Activated T-helper 1 cell treated with anti-CD3 and anti-CD28 coated beads, Interleukin-12 subunit alpha, Interleukin-12 subunit beta, Interleukin-2, Interleukin-4 antibody, amounts not matched to agents 30 ng/mL and 10 ng/mL and 1 ng/mL, durations not matched to agents 14 hours and 24 hours and 36 hours (primary cell): ENCODE data around the gene WNT7A. TPM values are rescaled to one million over a fixed set of nuclear protein-coding genes. Genes with fewer than 3 reads are reported as not detected.
"Not testable (repeated sequence)": the region's sequence is repeated elsewhere in the genome, so short reads cannot be mapped to it uniquely, and the experiment has no call there.

Source experiments
- DNase-seq: peaks from one replicate; pipeline ENCODE4 v3.0.0; 2021; ENCODE audit warnings: low spot score
- H3K27ac Mint-ChIP-seq: one replicate; pipeline ENCODE4 v1.8.0; 2021; ENCODE audit warnings: mild to moderate bottlenecking, mixed read lengths
- H3K27me3 Mint-ChIP-seq: one replicate; pipeline ENCODE4 v1.8.0; 2022; ENCODE audit warnings: mild to moderate bottlenecking, moderate library complexity, mixed read lengths; ENCODE audit not compliant: insufficient read depth
- H3K36me3 Mint-ChIP-seq: one replicate; pipeline ENCODE4 v1.8.0; 2021; ENCODE audit warnings: low read depth, mixed read lengths
- H3K4me1 Mint-ChIP-seq: one replicate; pipeline ENCODE4 v1.8.0; 2021; ENCODE audit warnings: low read depth, mixed read lengths
- H3K4me3 Mint-ChIP-seq: one replicate; pipeline ENCODE4 v1.8.0; 2021; ENCODE audit warnings: mild to moderate bottlenecking, moderate library complexity, mixed read lengths
- H3K9me3 Mint-ChIP-seq: one replicate; pipeline ENCODE4 v1.8.0; 2021; ENCODE audit warnings: mixed read lengths
- intact Hi-C: fragments of 100-400 bp; cut with micrococcal nuclease; formaldehyde crosslinking; loops from one replicate; pipeline ENCODE4 v1.15.1; 2024
- total RNA-seq: library from RNA; stranded (reverse); gene quantifications from 2 replicates; pipeline ENCODE4 v1.2.3, GENCODE V29; 2022

The WNT7A gene
- total RNA-seq, 1 donor from 2014 or later, result not detected

DNA sequence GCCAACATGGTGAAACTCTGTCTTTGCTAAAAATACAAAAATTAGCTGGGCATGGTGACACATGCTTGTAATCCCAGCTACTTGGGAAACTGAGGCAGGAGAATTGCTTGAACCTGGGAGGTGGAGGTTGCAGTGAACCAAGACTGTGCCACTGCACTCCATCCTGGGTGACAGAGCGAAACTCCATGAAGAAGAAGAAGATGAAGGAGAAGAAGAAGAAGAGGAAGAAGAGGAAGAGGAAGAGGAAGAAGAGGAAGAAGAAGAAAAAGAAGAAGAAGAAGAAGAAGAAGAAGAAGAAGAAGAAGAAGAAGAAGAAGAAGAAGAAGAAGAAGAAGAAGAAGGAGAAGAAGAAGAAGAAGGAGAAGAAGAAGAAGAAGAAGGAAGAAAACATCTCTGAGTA is 23.2 kb downstream of the WNT7A start:
- H3K27me3 Mint-ChIP-seq, H3K9me3 Mint-ChIP-seq, H3K27ac Mint-ChIP-seq, intact Hi-C loops, H3K4me3 Mint-ChIP-seq, H3K36me3 Mint-ChIP-seq, DNase-seq: not testable (repeated sequence)
- peaks cover 12% of the 10 kb centered on the region for H3K4me1 Mint-ChIP-seq

GRCh38 chr3:13856006-13856405 is 23.9 kb downstream of the WNT7A start:
- Mint-ChIP-seq H3K27me3 (peaks cover 9% of the 10 kb centered on the region), H3K4me1 (peaks cover 12% of the 10 kb centered on the region), H3K4me3 (no peak overlapping the region), H3K9me3 (no peaks in the 10 kb centered on the region), H3K36me3 (no peaks in the 10 kb centered on the region), H3K27ac (no peak overlapping the region)
- intact Hi-C loops, result no loop called here
- no peak for DNase-seq

DNA sequence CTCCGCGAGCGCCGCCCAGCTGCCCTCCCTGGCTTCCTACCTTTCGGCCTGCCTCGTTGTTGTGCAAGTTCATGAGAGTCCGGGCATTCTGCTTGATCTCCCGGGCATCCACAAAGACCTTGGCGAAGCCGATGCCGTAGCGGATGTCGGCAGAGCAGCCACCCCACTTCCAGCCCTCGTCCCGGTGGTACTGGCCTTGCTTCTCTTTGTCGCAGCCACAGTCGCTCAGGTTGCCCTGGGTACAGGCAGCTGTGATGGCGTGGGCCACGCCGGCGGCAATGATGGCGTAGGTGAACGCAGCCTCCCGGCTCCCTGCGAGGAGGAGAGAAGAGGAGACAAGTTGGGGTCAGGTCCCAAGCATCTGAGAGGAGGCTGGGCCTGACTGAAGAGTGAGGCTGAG is 25.4 kb downstream of the WNT7A start:
- Mint-ChIP-seq H3K4me1 (peaks cover 12% of the 10 kb centered on the region), H3K4me3 (no peak overlapping the region), H3K27me3 (peaks cover 11% of the 10 kb centered on the region), H3K27ac (no peak overlapping the region), H3K36me3 (no peaks in the 10 kb centered on the region), H3K9me3 (no peaks in the 10 kb centered on the region)
- intact Hi-C loops, result no loop called here
- no peak for DNase-seq

GRCh38 chr3:13853978-13854296 is 25.9 kb downstream of the WNT7A start:
- Mint-ChIP-seq H3K9me3 (no peaks in the 10 kb centered on the region), H3K27me3 (peaks cover 11% of the 10 kb centered on the region), H3K36me3 (no peaks in the 10 kb centered on the region), H3K27ac (no peak overlapping the region), H3K4me1 (peaks cover 12% of the 10 kb centered on the region), H3K4me3 (no peak overlapping the region)
- intact Hi-C loops, result no loop called here
- DNase-seq, result no peak

DNA sequence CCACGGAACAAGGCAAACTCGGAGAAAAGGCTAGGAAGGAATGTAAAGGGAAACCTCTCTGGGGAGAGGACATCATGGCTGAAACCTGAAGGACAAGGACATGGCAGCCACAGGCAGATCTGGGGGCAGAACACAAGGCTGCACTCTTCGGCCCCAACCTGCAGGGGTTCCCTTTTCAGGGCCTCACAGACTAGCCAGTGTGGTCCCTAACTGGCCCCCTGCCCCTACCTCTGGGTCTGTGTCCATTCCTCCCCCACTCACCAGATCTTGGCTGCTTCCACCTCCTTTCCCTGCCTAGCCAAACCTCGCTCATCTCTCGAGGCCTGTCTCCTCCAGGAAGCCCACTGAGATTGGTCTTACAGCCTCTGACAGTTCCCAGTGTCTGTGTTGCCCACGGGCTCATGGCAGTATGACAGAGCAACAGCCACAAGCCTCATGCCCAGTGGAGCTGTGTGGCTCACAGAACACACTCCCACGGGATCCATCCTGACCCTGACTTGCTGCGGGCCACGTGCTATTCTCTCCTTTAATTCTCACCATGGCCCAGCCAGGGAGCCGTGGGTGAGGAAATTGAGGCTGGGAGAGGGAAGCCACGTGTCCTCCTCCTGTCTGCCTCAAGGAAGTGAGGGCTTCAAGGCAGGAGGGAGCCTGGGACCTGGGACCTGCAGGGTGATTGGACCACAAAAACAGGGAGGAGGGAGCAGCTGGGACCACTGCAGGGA is 26.5 kb downstream of the WNT7A start:
- no peak overlapping the region for H3K27ac Mint-ChIP-seq
- DNase-seq, result no peak
- peaks cover 12% of the 10 kb centered on the region for H3K4me1 Mint-ChIP-seq
- H3K36me3 Mint-ChIP-seq, result no peaks in the 10 kb centered on the region
- H3K4me3 Mint-ChIP-seq, result no peak overlapping the region
- no peaks in the 10 kb centered on the region for H3K9me3 Mint-ChIP-seq
- intact Hi-C loops, result no loop called here
- H3K27me3 Mint-ChIP-seq, result peaks cover 11% of the 10 kb centered on the region

DNA sequence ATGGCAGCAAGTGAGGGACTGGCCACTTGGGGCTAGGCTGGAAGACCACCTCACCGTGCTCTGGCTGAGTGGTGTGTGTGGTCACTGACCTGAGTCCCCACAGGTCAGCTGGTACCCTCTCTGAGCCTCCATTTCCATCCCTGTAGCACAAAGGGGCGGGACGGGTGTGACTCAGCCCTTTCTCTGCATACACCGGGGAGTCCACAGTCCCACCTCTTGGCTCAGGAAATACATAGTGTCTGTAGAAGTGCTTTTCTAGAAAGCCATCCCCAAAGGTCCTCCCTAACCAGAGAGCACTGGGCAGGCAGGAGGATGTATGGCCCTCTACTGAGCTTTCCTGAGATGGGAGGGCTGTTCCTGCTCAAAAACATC is 27.2 kb downstream of the WNT7A start:
- no peak overlapping the region for H3K4me3 Mint-ChIP-seq
- no peaks in the 10 kb centered on the region for H3K36me3 Mint-ChIP-seq
- H3K27ac Mint-ChIP-seq, result no peak overlapping the region
- DNase-seq, result no peak
- intact Hi-C loops, result no loop called here
- peaks cover 11% of the 10 kb centered on the region for H3K27me3 Mint-ChIP-seq
- no peaks in the 10 kb centered on the region for H3K9me3 Mint-ChIP-seq
- peaks cover 12% of the 10 kb centered on the region for H3K4me1 Mint-ChIP-seq

GRCh38 chr3:13851997-13852637 is 27.8 kb downstream of the WNT7A start:
- H3K27me3 Mint-ChIP-seq, result peaks cover 10% of the 10 kb centered on the region
- DNase-seq, result no peak
- intact Hi-C loops, result no loop called here
- H3K4me1 Mint-ChIP-seq, result peaks cover 12% of the 10 kb centered on the region
- H3K4me3 Mint-ChIP-seq, result no peak overlapping the region
- H3K27ac Mint-ChIP-seq, result no peak overlapping the region
- no peaks in the 10 kb centered on the region for H3K9me3 Mint-ChIP-seq
- H3K36me3 Mint-ChIP-seq, result no peaks in the 10 kb centered on the region

DNA sequence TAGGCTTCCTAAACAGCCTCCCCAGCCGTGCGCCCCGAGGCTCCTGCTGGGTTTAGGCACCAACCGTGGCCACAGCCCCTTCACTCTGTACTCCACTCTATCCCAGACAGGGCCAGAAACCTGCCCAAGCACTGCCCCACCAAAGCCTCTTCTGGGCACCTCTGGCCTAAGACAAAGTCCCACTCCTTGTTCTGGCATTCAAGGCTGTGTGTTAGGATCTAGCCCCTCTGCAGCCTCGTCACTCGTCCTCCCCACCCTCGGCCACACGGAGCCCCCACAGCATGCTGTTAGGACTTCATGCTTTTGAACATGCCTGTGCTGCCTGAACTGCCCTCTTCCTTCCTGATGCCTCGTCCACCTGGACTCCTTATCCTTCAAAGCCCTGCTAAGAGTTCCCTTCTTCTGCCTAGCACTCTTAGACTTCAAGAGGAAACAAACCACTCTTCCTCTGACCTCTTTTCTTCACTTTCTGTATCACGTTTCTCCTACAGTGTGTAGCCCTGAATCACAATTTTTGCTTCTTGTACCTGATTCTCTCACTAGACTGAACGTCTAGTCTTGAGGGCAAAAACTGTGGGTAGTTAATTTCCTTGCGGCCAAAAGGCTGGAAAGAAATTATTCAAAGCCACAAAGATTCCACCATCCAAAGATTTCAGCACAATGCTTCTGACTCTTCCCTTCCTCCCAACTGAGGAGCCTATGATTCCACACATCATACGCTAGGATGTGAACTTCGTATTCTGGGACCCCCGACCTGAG is 28.6 kb downstream of the WNT7A start:
- H3K4me3 Mint-ChIP-seq, result no peak overlapping the region
- intact Hi-C loops, result no loop called here
- H3K36me3 Mint-ChIP-seq, result no peaks in the 10 kb centered on the region
- no peaks in the 10 kb centered on the region for H3K9me3 Mint-ChIP-seq
- no peak overlapping the region for H3K27ac Mint-ChIP-seq
- no peak for DNase-seq
- peaks cover 12% of the 10 kb centered on the region for H3K4me1 Mint-ChIP-seq
- peaks cover 8% of the 10 kb centered on the region for H3K27me3 Mint-ChIP-seq

DNA sequence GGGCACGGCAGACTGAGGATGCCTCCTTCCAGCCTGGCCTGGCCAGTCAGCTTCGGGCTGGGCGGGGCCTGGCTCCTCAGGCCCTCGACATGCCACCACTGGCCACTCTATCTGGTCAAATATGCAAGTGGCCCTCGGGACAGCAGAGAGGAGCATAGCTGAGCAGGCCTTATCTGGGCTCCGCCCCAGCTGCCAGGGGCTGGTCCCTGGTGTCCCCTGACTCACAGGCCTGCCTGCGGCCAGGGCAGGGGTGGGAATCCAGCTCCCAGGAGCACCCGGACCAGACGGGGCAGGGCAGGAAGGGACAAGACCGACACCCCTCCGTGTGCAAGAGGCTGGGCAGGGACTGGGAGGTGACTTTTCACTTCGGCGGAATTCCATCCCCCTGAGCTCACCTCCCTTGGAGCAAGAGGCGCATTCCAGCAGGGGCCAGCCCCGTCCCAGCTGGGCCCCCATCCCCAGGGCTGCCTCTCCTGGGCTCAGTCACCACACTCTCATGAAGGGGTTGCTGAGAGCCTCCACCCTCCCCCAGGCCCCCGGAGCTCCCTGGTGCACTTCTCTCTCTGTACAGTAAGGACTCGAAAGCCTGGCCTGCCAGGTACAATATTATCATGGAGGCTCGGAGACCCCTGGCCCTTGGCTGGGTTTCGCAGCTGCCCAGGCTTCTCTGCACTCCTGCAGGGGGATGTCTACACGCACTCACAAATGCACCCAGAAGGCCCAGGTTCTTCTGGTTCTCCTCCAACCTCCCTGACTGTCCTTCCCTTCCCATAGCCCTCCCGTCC is 29.5 kb downstream of the WNT7A start:
- Mint-ChIP-seq H3K9me3 (no peaks in the 10 kb centered on the region), H3K4me1 (peaks cover 12% of the 10 kb centered on the region), H3K27me3 (peaks cover 6% of the 10 kb centered on the region), H3K36me3 (no peaks in the 10 kb centered on the region), H3K4me3 (no peak overlapping the region), H3K27ac (no peak overlapping the region)
- intact Hi-C loops, result no loop called here
- DNase-seq, result no peak

- no peak overlapping the region for H3K27ac Mint-ChIP-seq
- peaks cover 11% of the 10 kb centered on the region for H3K4me1 Mint-ChIP-seq
- peaks cover 4% of the 10 kb centered on the region for H3K27me3 Mint-ChIP-seq
- no peak overlapping the region for H3K4me3 Mint-ChIP-seq
- H3K36me3 Mint-ChIP-seq, result no peaks in the 10 kb centered on the region
- intact Hi-C loops, result no loop called here
- H3K9me3 Mint-ChIP-seq, result no peaks in the 10 kb centered on the region
- DNase-seq, result no peak
Observed at GRCh38 chr3:13849018-13849417, 30.9 kb downstream of the WNT7A start.

GRCh38 chr3:13846716-13847570 is 32.9 kb downstream of the WNT7A start:
- intact Hi-C loops, result no loop called here
- no peak overlapping the region for H3K27ac Mint-ChIP-seq
- no peaks in the 10 kb centered on the region for H3K4me1 Mint-ChIP-seq
- H3K4me3 Mint-ChIP-seq, result no peak overlapping the region
- H3K9me3 Mint-ChIP-seq, result no peaks in the 10 kb centered on the region
- no peak for DNase-seq
- H3K27me3 Mint-ChIP-seq, result peaks cover 2% of the 10 kb centered on the region
- H3K36me3 Mint-ChIP-seq, result no peaks in the 10 kb centered on the region

DNA sequence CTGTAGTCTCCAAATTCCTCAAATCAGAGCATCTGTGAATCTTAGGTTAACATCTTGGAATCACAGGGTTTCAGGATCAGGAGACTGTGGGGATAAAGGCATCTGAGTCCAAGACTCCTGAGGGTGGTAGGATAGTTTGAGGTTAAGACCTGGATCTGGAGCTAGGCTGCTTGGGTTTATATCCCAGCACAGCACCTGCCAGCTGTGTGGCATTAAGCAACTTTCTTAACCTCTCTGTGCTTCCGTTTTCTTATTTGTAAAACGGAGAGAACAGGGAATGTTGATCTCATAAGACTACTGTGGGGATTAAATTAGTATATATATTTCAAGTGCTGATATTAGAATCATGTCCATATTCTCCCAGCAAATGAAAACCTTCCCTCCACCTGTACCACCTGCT is 33.6 kb downstream of the WNT7A start:
- H3K4me1 Mint-ChIP-seq, result no peaks in the 10 kb centered on the region
- DNase-seq, result no peak
- H3K9me3 Mint-ChIP-seq, result no peaks in the 10 kb centered on the region
- no peaks in the 10 kb centered on the region for H3K36me3 Mint-ChIP-seq
- H3K4me3 Mint-ChIP-seq, result no peak overlapping the region
- H3K27me3 Mint-ChIP-seq, result peaks cover 2% of the 10 kb centered on the region
- intact Hi-C loops, result no loop called here
- no peak overlapping the region for H3K27ac Mint-ChIP-seq
